Measurements from ENCODE around the gene GJB1. TPM values are rescaled to one million over a fixed set of nuclear protein-coding genes. Genes with fewer than 3 reads are reported as not detected.

GJB1 gene
- total RNA-seq, 4 donors from 2014 or later, result 2.5 to 98.4 (median 65.5) TPM

DNA sequence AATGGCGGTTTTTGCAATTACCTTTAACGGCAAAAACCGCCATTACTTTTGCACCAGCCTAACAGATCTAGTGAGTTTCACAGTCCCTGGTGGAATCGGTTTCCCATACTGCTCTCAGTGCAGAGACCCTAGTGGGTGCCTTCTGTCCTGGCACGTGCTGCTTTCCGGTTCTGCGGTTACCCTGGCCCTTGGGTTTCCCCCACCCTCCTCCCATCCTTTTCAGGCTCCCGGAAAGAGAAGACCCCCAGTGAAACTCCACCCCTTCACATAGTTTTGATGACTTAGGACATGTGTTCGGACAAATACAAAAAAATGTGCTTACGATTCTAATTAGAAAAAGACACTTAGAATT lies 41.5 kb upstream of the GJB1 start:
- Histone ChIP-seq H3K27ac (peak overlapping the region; percentile 80 to 90 (median 88)), H3K27me3 (no peaks in the 10 kb centered on the region), H3K4me3 (peak overlapping the region; percentile 41 to 54 (median 49)), H3K36me3 (no peaks in the 10 kb centered on the region), H3K4me1 (no peaks in the 10 kb centered on the region), H3K9me3 (no peaks in the 10 kb centered on the region)
- DNase-seq, result peak in 2 of 3 donors; percentile 40 to 59
- TF ChIP-seq, protein P1, sequence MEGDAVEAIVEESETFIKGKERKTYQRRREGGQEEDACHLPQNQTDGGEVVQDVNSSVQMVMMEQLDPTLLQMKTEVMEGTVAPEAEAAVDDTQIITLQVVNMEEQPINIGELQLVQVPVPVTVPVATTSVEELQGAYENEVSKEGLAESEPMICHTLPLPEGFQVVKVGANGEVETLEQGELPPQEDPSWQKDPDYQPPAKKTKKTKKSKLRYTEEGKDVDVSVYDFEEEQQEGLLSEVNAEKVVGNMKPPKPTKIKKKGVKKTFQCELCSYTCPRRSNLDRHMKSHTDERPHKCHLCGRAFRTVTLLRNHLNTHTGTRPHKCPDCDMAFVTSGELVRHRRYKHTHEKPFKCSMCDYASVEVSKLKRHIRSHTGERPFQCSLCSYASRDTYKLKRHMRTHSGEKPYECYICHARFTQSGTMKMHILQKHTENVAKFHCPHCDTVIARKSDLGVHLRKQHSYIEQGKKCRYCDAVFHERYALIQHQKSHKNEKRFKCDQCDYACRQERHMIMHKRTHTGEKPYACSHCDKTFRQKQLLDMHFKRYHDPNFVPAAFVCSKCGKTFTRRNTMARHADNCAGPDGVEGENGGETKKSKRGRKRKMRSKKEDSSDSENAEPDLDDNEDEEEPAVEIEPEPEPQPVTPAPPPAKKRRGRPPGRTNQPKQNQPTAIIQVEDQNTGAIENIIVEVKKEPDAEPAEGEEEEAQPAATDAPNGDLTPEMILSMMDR (IDR thresholded peaks at IDR 0.05), result no peak
- no peak for TF ChIP-seq POLR2A (IDR thresholded peaks at IDR 0.05)

DNA sequence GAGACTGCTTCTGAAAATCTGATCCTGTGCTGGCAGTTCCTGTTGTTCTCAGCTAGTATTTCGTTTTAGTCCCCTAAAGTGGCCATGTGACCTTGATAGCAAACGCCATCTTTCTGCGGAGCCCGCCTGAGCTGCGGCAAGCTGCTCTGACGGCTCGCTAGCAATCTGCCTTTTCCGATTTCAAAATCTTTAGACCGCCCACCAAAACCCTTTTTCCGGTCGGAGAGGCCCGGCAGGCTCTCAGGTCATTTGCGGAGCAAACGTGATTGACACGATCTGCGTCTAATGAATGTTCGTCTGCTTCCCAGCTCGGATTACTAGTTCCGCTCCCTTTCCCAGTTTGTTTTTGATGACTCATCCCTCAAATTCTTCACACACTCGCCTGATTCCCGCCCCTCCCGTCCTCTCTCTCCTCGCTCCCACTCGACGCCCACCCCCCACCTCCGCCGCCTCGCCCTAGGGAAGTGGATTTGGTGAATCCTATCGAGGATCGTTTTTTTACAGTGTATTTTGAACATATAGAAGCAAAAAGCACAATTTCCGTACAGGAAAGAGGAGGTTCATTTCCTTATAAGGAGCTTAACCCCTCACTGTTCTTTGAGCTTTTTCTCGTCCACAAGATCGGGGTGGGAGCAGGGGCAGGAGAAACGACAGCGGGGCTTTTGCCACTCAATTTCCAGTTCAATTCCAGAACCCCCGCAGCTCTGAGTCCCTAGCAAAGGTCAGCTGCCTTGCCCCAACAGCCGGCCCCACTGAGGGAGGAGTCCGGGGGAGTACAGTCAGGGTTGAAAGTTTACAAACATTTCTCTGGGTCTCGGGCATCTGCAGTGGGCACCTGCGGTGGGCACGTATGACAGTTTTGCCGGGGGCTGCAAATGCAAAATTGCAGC lies 40.9 kb upstream of the GJB1 start:
- DNase-seq, result peak; percentile 76 to 93 (median 77)
- Histone ChIP-seq H3K4me1 (no peaks in the 10 kb centered on the region), H3K27ac (peak overlapping the region; percentile 80 to 90 (median 88)), H3K36me3 (no peaks in the 10 kb centered on the region), H3K27me3 (no peaks in the 10 kb centered on the region), H3K9me3 (no peaks in the 10 kb centered on the region), H3K4me3 (peak overlapping the region; percentile 41 to 54 (median 49))
- TF ChIP-seq, protein P1 (IDR thresholded peaks at IDR 0.05), result no peak
- peak; percentile 66 to 86 for TF ChIP-seq POLR2A (IDR thresholded peaks at IDR 0.05)

DNA sequence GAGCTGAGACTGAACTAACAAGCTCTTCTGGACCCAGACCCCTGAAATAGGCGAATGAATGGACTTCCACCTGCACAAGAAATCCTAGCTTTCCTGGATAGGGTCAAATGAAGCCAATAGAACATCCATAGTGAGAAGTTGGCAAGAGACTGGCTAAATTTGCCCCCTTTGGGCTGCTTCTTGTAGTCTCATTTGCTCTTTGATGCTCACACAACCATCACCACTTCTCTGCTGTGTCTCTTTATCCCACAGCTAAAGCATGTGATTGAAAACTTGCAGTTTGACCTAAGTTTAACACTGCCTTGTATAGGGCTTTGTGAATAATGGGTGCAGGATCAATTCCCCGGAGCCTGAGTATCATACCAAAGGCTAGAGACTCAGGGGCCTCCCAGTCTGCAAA lies 40.2 kb upstream of the GJB1 start:
- TF ChIP-seq, protein P1 (IDR thresholded peaks at IDR 0.05), result no peak
- TF ChIP-seq POLR2A (IDR thresholded peaks at IDR 0.05), result no peak
- Histone ChIP-seq H3K9me3 (no peaks in the 10 kb centered on the region), H3K27ac (peak overlapping the region; percentile 80 to 90 (median 88)), H3K4me1 (no peaks in the 10 kb centered on the region), H3K36me3 (no peaks in the 10 kb centered on the region), H3K4me3 (peak overlapping the region in 2 of 4 donors; percentile 51 to 54), H3K27me3 (no peaks in the 10 kb centered on the region)
- DNase-seq, result no peak

DNA sequence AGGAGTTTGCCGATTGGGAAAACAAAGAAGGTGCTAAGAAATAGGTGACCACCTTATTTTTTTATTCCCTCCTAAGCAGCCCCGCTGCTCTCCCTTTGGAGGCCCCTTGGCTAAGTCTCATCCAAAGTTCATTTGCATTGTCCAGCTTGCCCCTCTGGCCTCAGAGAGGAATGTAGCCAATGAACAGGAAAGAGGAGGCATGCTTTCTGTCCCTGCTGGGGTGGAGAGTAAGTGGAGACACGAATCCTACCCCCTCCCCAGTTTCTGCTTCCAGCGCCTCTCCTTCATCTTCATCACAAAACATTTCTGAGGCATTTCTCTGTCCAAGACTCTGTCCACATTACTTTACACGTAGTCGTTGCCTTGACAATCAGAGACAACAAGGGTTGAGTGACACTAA lies 39.7 kb upstream of the GJB1 start:
- Histone ChIP-seq H3K9me3 (no peaks in the 10 kb centered on the region), H3K4me3 (no peak overlapping the region), H3K36me3 (no peaks in the 10 kb centered on the region), H3K4me1 (no peaks in the 10 kb centered on the region), H3K27me3 (no peaks in the 10 kb centered on the region), H3K27ac (no peak overlapping the region)
- TF ChIP-seq, protein P1 (IDR thresholded peaks at IDR 0.05), result no peak
- no peak for TF ChIP-seq POLR2A (IDR thresholded peaks at IDR 0.05)
- no peak for DNase-seq

DNA sequence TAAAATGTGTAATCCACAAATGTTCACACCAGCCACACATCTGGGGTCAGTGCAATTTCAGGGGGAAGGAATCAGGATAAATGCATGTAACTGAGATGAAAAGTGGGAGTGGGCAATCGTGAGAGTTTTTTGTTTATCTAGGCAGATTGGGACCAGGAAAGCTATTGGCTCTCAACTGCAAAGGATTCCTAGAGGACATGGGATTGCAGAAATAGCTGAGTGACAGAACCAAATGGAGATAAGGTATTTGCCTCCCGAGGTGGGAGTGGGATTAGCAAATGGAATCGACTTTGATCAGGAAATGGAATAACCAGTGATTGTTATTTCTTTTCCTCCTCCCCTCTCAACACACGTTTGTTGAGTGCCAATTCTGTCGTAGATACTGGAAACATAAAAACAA lies 38.9 kb upstream of the GJB1 start:
- Histone ChIP-seq H3K36me3 (no peaks in the 10 kb centered on the region), H3K27me3 (no peaks in the 10 kb centered on the region), H3K4me3 (no peak overlapping the region), H3K27ac (no peak overlapping the region), H3K4me1 (no peaks in the 10 kb centered on the region), H3K9me3 (no peaks in the 10 kb centered on the region)
- TF ChIP-seq POLR2A (IDR thresholded peaks at IDR 0.05), result no peak
- TF ChIP-seq, protein P1 (IDR thresholded peaks at IDR 0.05), result no peak
- no peak for DNase-seq
